Fibroblast of lung (primary cell): Measurements from ENCODE around the gene GP1BB. TPM values are rescaled to one million over a fixed set of nuclear protein-coding genes. Genes with fewer than 3 reads are reported as not detected.

Experiments
- DNase-seq, 2 donors: peaks; one replicate each; pipeline versions ENCODE4 v3.0.0 to v3.0.0-alpha.2; 2010; ENCODE audit warnings: low read depth in 2 of 2
- H2AFZ ChIP-seq: 2 replicates; pipeline ENCODE4 v1.5.1; 2012; ENCODE audit warnings: low read length, control low read depth, inconsistent platforms
- H3K27ac ChIP-seq: 2 replicates; pipeline ENCODE4 v1.5.1; 2011; ENCODE audit warnings: low read length, control low read depth; ENCODE audit not compliant: insufficient read depth
- H3K27me3 ChIP-seq: 2 replicates; pipeline ENCODE4 v1.5.1; 2011; ENCODE audit warnings: mild to moderate bottlenecking, low read length; ENCODE audit not compliant: control insufficient read depth, insufficient read depth
- H3K36me3 ChIP-seq: 2 replicates; pipeline ENCODE4 v1.5.1; 2011; ENCODE audit warnings: low read length; ENCODE audit not compliant: control insufficient read depth, insufficient read depth
- H3K4me1 ChIP-seq: 2 replicates; pipeline ENCODE4 v1.5.1; 2011; ENCODE audit warnings: low read length; ENCODE audit not compliant: control insufficient read depth, insufficient read depth; ENCODE audit errors: extremely low read depth
- H3K4me2 ChIP-seq: 2 replicates; pipeline ENCODE4 v1.5.1; 2011; ENCODE audit warnings: low read length, control low read depth; ENCODE audit not compliant: insufficient read depth; ENCODE audit errors: extremely low read depth
- H3K4me3 ChIP-seq, 4 experiments: fragments of 200-600 bp in 1 of 4; sonication (generic) in 1 of 4; replicated peaks in 1 of 4; 2 replicates each; pipeline ENCODE4 v1.5.1; 2011 to 2016; ENCODE audit warnings: low read length in 4 of 4, low read depth in 3 of 4, mild to moderate bottlenecking in 3 of 4, control low read depth in 2 of 4, inconsistent platforms in 1 of 4, mixed read lengths in 1 of 4; ENCODE audit not compliant: insufficient read depth in 1 of 4; ENCODE audit errors: control extremely low read depth in 1 of 4
- H3K79me2 ChIP-seq: 2 replicates; pipeline ENCODE4 v1.5.1; 2012; ENCODE audit warnings: mild to moderate bottlenecking, low read length, inconsistent platforms; ENCODE audit not compliant: control insufficient read depth, insufficient read depth
- H3K9ac ChIP-seq: 2 replicates; pipeline ENCODE4 v1.5.1; 2011; ENCODE audit warnings: mild to moderate bottlenecking, low read length, control low read depth; ENCODE audit not compliant: insufficient read depth
- H3K9me3 ChIP-seq: 2 replicates; pipeline ENCODE4 v1.5.1; 2012; ENCODE audit warnings: low read depth, low read length; ENCODE audit not compliant: control insufficient read depth, insufficient read depth
- H4K20me1 ChIP-seq: 2 replicates; pipeline ENCODE4 v1.5.1; 2011; ENCODE audit warnings: low read length; ENCODE audit not compliant: control insufficient read depth, insufficient read depth; ENCODE audit errors: extremely low read depth
- CTCF ChIP-seq, 2 donors: IDR thresholded peaks in 1 of 2; conservative IDR thresholded peaks in 1 of 2; 1 replicate in 1 of 2; 2 replicates in 1 of 2; pipeline ENCODE4 v1.5.1; 2011 to 2012; ENCODE audit warnings: low read length in 2 of 2, control low read depth in 1 of 2, inconsistent platforms in 1 of 2, low read depth in 1 of 2, mild to moderate bottlenecking in 1 of 2
- EZH2 ChIP-seq: IDR thresholded peaks from 2 replicates; pipeline ENCODE4 v1.5.1; 2012; ENCODE audit warnings: low read length, control low read depth, mild to moderate bottlenecking; ENCODE audit errors: missing control alignments
- polyA minus RNA-seq: library from RNA; depleted of rRNA, polyadenylated mRNA; stranded (reverse); fragments of >200 nt; gene quantifications from 2 replicates; pipeline ENCODE4 v1.2.3, GENCODE V29; 2011; ENCODE audit warnings: low replicate concordance
- polyA plus RNA-seq, 2 donors: library from polyadenylated mRNA; depleted of rRNA in 1 of 2; stranded (reverse) in 1 of 2; unstranded in 1 of 2; fragments of >200 nt; gene quantifications; 2 replicates each; pipeline ENCODE4 v1.2.1, GENCODE V29; 2011 to 2012; ENCODE audit warnings: missing spikeins in 1 of 2
- total RNA-seq: library from RNA; depleted of rRNA; stranded (reverse); fragments of >200 nt; gene quantifications from 2 replicates; pipeline ENCODE4 v1.2.1, GENCODE V29; 2014

GP1BB gene
- total RNA-seq (1.8 and 2.1 TPM in 2 replicates), polyA plus RNA-seq (0.20 and 0.50 TPM in 2 replicates), polyA minus RNA-seq (0.85 TPM in 1 of 2 replicates, not detected in the other)
- polyA plus RNA-seq (2012), result 2.7 and 2.9 TPM in 2 replicates

- Histone ChIP-seq H3K9ac (no peak within 1 kb of the TSS), H3K9me3 (no peaks in the 10 kb centered on the region), H2AFZ (no peak within 1 kb of the TSS), H3K36me3 (no peaks in the 10 kb centered on the region), H3K27me3 (no peaks in the 10 kb centered on the region), H3K4me3 (no peak within 1 kb of the TSS), H4K20me1 (no peaks in the 10 kb centered on the region), H3K4me2 (no peak within 1 kb of the TSS), H3K79me2 (no peaks in the 10 kb centered on the region), H3K27ac (no peak within 1 kb of the TSS), H3K4me1 (no peaks in the 10 kb centered on the region)
- TF ChIP-seq EZH2, result no peak
- TF ChIP-seq CTCF (conservative IDR thresholded peaks at IDR 0.05 in 1 of 2, IDR thresholded peaks at IDR 0.05 in 1 of 2; ENCODE audit: low read depth in 1 of 2, low read length in 2 of 2), result no peak
- DNase-seq, result peak in 1 of 2 donors; percentile 54
These were observed at the start of gene GP1BB for GRCh38 chr22:19723232-19723982. Gene GP1BB, plus strand, starts transcription at chr22:19723539. Its CDS starts 31 bp downstream, at chr22:19723570.

- peaks cover 9% of the 10 kb centered on the region for H3K27me3 ChIP-seq
- no peaks in the 10 kb centered on the region for H3K9me3 ChIP-seq
- H3K27ac ChIP-seq, result no peak overlapping the region
- H4K20me1 ChIP-seq, result no peaks in the 10 kb centered on the region
- H2AFZ ChIP-seq, result no peak overlapping the region
- H3K79me2 ChIP-seq, result no peaks in the 10 kb centered on the region
- no peaks in the 10 kb centered on the region for H3K36me3 ChIP-seq
- TF ChIP-seq CTCF (conservative IDR thresholded peaks at IDR 0.05 in 1 of 2, IDR thresholded peaks at IDR 0.05 in 1 of 2; ENCODE audit: low read depth in 1 of 2, low read length in 2 of 2), result no peak
- no peak for TF ChIP-seq EZH2
- DNase-seq, result no peak
- no peak overlapping the region for H3K4me3 ChIP-seq
- H3K4me2 ChIP-seq, result no peak overlapping the region
- H3K9ac ChIP-seq, result no peak overlapping the region
- H3K4me1 ChIP-seq, result no peaks in the 10 kb centered on the region
These were observed 49.7 kb upstream of the GP1BB start for GRCh38 chr22:19673660-19674059.

- DNase-seq, result peak in 1 of 2 donors; percentile 17
- Histone ChIP-seq H2AFZ (no peak overlapping the region), H3K9me3 (no peaks in the 10 kb centered on the region), H3K36me3 (no peaks in the 10 kb centered on the region), H3K9ac (no peak overlapping the region), H3K27me3 (peaks cover 6% of the 10 kb centered on the region), H3K4me1 (no peaks in the 10 kb centered on the region), H3K4me2 (no peak overlapping the region), H4K20me1 (no peaks in the 10 kb centered on the region), H3K27ac (no peak overlapping the region), H3K79me2 (no peaks in the 10 kb centered on the region), H3K4me3 (no peak overlapping the region)
- no peak for TF ChIP-seq CTCF (conservative IDR thresholded peaks at IDR 0.05 in 1 of 2, IDR thresholded peaks at IDR 0.05 in 1 of 2; ENCODE audit: low read depth in 1 of 2, low read length in 2 of 2)
- no peak for TF ChIP-seq EZH2
These were observed 49.0 kb upstream of the GP1BB start for GRCh38 chr22:19674129-19674928.
